HepG2 (cell line): ENCODE data around the gene ACAP2. TPM values are rescaled to one million over a fixed set of nuclear protein-coding genes. Genes with fewer than 3 reads are reported as not detected.

Experiments
- ATAC-seq: fragments of 200-7000 bp; cut with Tn5 transposase; 3 replicates; pipeline ENCODE4 v1.9.1; 2020; ENCODE audit warnings: mild to moderate bottlenecking, moderate library complexity
- BruUV-seq: library from RNA; stranded (reverse); fragments of 400-500 nt; replicated peaks from 2 replicates; lab custom pipeline; 2021; lab: Mats Ljungman, UMichigan
- CTCF ChIA-PET: fragments of 300-600 bp; formaldehyde crosslinking; extraction: SDS; loops from one replicate; lab custom pipeline; 2021; ENCODE audit warnings: low total read pairs, inconsistent platforms, low intra/inter-chr PET ratio; lab: Yijun Ruan, JAX
- POLR2A ChIA-PET: fragments of 350-600 bp; sonication (Branson Sonifier 250); formaldehyde crosslinking; loops from one replicate; lab custom pipeline; 2020; ENCODE audit warnings: antibody characterized with exemption, inconsistent platforms; lab: Yijun Ruan, JAX
- DNase-seq: peaks from one replicate; pipeline ENCODE4 v3.0.0-alpha.2; 2015; ENCODE audit warnings: low spot score
- FAIRE-seq: peaks from 3 replicates; lab custom pipeline; 2011; peaks lifted over from hg19 to GRCh38; lab: Jason Lieb, UNC
- H2AFZ ChIP-seq: one replicate; pipeline ENCODE4 v1.6.1; 2011; ENCODE audit warnings: low read length, inconsistent platforms
- H3K27ac ChIP-seq: fragments of 300-600 bp; 3 replicates; pipeline ENCODE4 v1.8.0; 2011; ENCODE audit warnings: mixed run types, mild to moderate bottlenecking, mixed read lengths, low read length, inconsistent platforms; ENCODE audit not compliant: insufficient read depth; ENCODE audit errors: extremely low read length
- H3K27me3 ChIP-seq, 2 experiments: fragments of 200-600 bp in 1 of 2; 2 replicates in 1 of 2; 3 replicates in 1 of 2; pipeline versions ENCODE4 v1.6.0 to v1.8.0; 2011; ENCODE audit warnings: low read length in 2 of 2, mild to moderate bottlenecking in 2 of 2, moderate library complexity in 2 of 2, inconsistent platforms in 1 of 2; ENCODE audit not compliant: insufficient read depth in 2 of 2, control insufficient read depth in 1 of 2
- H3K36me3 ChIP-seq, 2 experiments: fragments of 200-600 bp in 1 of 2; replicated peaks in 1 of 2; 2 replicates in 1 of 2; 3 replicates in 1 of 2; pipeline versions ENCODE4 v1.5.1 to v1.8.0; 2011; ENCODE audit warnings: low read length in 2 of 2, inconsistent platforms in 1 of 2; ENCODE audit not compliant: insufficient read depth in 2 of 2, control insufficient read depth in 1 of 2
- H3K4me1 ChIP-seq: 2 replicates; pipeline ENCODE4 v1.5.1; 2012; ENCODE audit warnings: low read length, inconsistent platforms; ENCODE audit not compliant: insufficient read depth
- H3K4me2 ChIP-seq: 2 replicates; pipeline ENCODE4 v1.6.0; 2011; ENCODE audit warnings: low read depth, low read length, inconsistent platforms
- H3K4me3 ChIP-seq, 3 experiments: fragments of 200-600 bp in 1 of 3; sonication (generic), shearing (Covaris generic) in 1 of 3; replicated peaks in 1 of 3; 2 replicates each; pipeline ENCODE4 v1.5.1; 2011 to 2016; ENCODE audit warnings: low read length in 3 of 3, inconsistent platforms in 2 of 3, low read depth in 2 of 3, mild to moderate bottlenecking in 2 of 3, control low read depth in 1 of 3, mixed read lengths in 1 of 3; ENCODE audit not compliant: insufficient read depth in 1 of 3
- H3K79me2 ChIP-seq: one replicate; pipeline ENCODE4 v1.6.1; 2011; ENCODE audit warnings: low read length, inconsistent platforms; ENCODE audit not compliant: insufficient read depth
- H3K9ac ChIP-seq: 2 replicates; pipeline ENCODE4 v1.6.0; 2011; ENCODE audit warnings: mild to moderate bottlenecking, low read depth, low read length, inconsistent platforms; ENCODE audit not compliant: insufficient read depth
- H3K9me3 ChIP-seq: 2 replicates; pipeline ENCODE4 v1.5.1; 2012; ENCODE audit warnings: mild to moderate bottlenecking, low read length
- H4K20me1 ChIP-seq: 2 replicates; pipeline ENCODE4 v1.6.0; 2011; ENCODE audit warnings: inconsistent platforms, mild to moderate bottlenecking, low read length, moderate library complexity; ENCODE audit not compliant: insufficient read depth
- EZH2 ChIP-seq: conservative IDR thresholded peaks from 2 replicates; pipeline ENCODE4 v1.6.1; 2012; ENCODE audit warnings: mild to moderate bottlenecking, low read depth, low read length, moderate library complexity
- ISX ChIP-seq: sonication (generic); formaldehyde crosslinking; conservative IDR thresholded peaks from 2 replicates; pipeline ENCODE4 v1.5.0; 2020; ENCODE audit warnings: missing genetic modification reagents
- MATR3 ChIP-seq: sonication (generic); formaldehyde crosslinking; IDR thresholded peaks from 2 replicates; pipeline ENCODE4 v1.4.0; 2020; ENCODE audit warnings: missing genetic modification reagents
- MTERF4 ChIP-seq: sonication (generic); formaldehyde crosslinking; IDR thresholded peaks from 2 replicates; pipeline ENCODE4 v1.8.0; 2023; ENCODE audit warnings: mild to moderate bottlenecking, missing genetic modification reagents
- NCOA1 ChIP-seq: sonication (generic); formaldehyde crosslinking; IDR thresholded peaks from 2 replicates; pipeline ENCODE4 v1.9.0; 2021; ENCODE audit warnings: missing genetic modification reagents
- RFX1 ChIP-seq: fragments of 450-650 bp; IDR thresholded peaks from 2 replicates; pipeline ENCODE4 v1.6.1; 2017
- XBP1 ChIP-seq: sonication (generic); formaldehyde crosslinking; IDR thresholded peaks from 2 replicates; pipeline ENCODE4 v1.5.0; 2020; ENCODE audit warnings: missing genetic modification reagents
- YEATS2 ChIP-seq: sonication (generic); formaldehyde crosslinking; IDR thresholded peaks from 2 replicates; pipeline ENCODE4 v1.4.0; 2020; ENCODE audit warnings: missing genetic modification reagents, borderline replicate concordance
- ZBED4 ChIP-seq: sonication (generic); formaldehyde crosslinking; IDR thresholded peaks from 2 replicates; pipeline ENCODE4 v1.4.0; 2020; ENCODE audit warnings: missing genetic modification reagents, borderline replicate concordance
- ZEB1 ChIP-seq: IDR thresholded peaks from 2 replicates; pipeline ENCODE4 v1.6.1; 2012; ENCODE audit warnings: mild to moderate bottlenecking, low read depth, inconsistent platforms; ENCODE audit not compliant: insufficient replicate concordance
- ZFP1 ChIP-seq: IDR thresholded peaks from 2 replicates; pipeline ENCODE4 v1.6.1; 2016
- ZNF10 ChIP-seq: sonication (generic); formaldehyde crosslinking; IDR thresholded peaks from 2 replicates; pipeline ENCODE4 v1.4.0; 2020; ENCODE audit warnings: mild to moderate bottlenecking, low read depth, missing genetic modification reagents, borderline replicate concordance
- ZNF343 ChIP-seq: sonication (generic); formaldehyde crosslinking; IDR thresholded peaks from 2 replicates; pipeline ENCODE4 v1.4.0; 2020; ENCODE audit warnings: mild to moderate bottlenecking, missing genetic modification reagents
- ZNF570 ChIP-seq: sonication (generic); formaldehyde crosslinking; IDR thresholded peaks from 2 replicates; pipeline ENCODE4 v1.4.0; 2020; ENCODE audit warnings: mild to moderate bottlenecking, missing genetic modification reagents, borderline replicate concordance
- ZNF709 ChIP-seq: sonication (generic); formaldehyde crosslinking; IDR thresholded peaks from 2 replicates; pipeline ENCODE4 v1.5.0; 2020; ENCODE audit warnings: mild to moderate bottlenecking, missing genetic modification reagents
- ZSCAN9 ChIP-seq: IDR thresholded peaks from 2 replicates; pipeline ENCODE4 v1.6.1; 2016; ENCODE audit warnings: borderline replicate concordance
- WGBS: methylation state at CpG from one replicate; pipeline ENCODE4 v1.1.6; 2017; ENCODE audit warnings: low lambda C conversion rate; 5-methylcytosine and 5-hydroxymethylcytosine counted together
- in situ Hi-C: cut with HindIII; loops from 2 replicates; pipeline ENCODE4 v1.10.0; 2017; ENCODE audit warnings: low pct_unique_long_range_greater_than_20kb; ENCODE audit not compliant: extremely low pct_ligation_motif_present
- intact Hi-C: fragments of 100-400 bp; cut with micrococcal nuclease; formaldehyde crosslinking; loops from one replicate; pipeline ENCODE4 v1.10.0; 2022; ENCODE audit not compliant: unreplicated experiment
- polyA plus RNA-seq, 8 experiments: library from polyadenylated mRNA; depleted of rRNA in 3 of 8; stranded (reverse) in 7 of 8; unstranded in 1 of 8; fragments of >200 nt; fragmentation: Illumina TruSeq in 4 of 8; extraction: Trizol in 4 of 8; gene quantifications; 2 replicates each; pipeline versions ENCODE4 v1.2.1 to v1.2.3, GENCODE V29; 2011 to 2016; ENCODE audit warnings: low read depth in 4 of 8, missing spikeins in 1 of 8, mixed read lengths in 1 of 8; ENCODE audit not compliant: insufficient read depth in 1 of 8
- total RNA-seq, 5 experiments: library from RNA; depleted of rRNA; stranded (reverse); fragments of >200 nt; fragmentation: Illumina TruSeq; extraction: Trizol; gene quantifications; 2 replicates each; pipeline ENCODE4 v1.2.3, GENCODE V29; 2016; ENCODE audit warnings: low read depth in 1 of 5

Gene ACAP2
- total and polyA plus RNA-seq, 2 of the 13 experiments (the other 11 are each of a cell fraction or from before 2014, with no cell fraction given) = 7.3 to 23.9 TPM

- no peak for TF ChIP-seq ZNF570 (CRISPR knock-in tag)
- TF ChIP-seq NCOA1 (CRISPR knock-in tag) = no peak
- TF ChIP-seq MATR3 (CRISPR knock-in tag) = no peak
These were observed 179.5 kb downstream of the ACAP2 start (continued) for GRCh38 chr3:195263193-195263924.

GRCh38 chr3:195261925-195262324, 180.9 kb downstream of the ACAP2 start:
- intact Hi-C loops = loop anchor here (2.0 kb wide), 2 partner anchors 579 to 589 kb away; partner anchors contain the start of gene LSG1
- WGBS = 93% methylated on average over 2 of the region's 2 CpGs
- BruUV-seq = no TSS peak

More at GRCh38 chr3:195261925-195262324, 180.9 kb downstream of the ACAP2 start:
- no peak overlapping the region for H3K4me2 ChIP-seq
- peaks cover 6 to 20% of the 10 kb centered on the region in 2 experiments; a peak in 4 of 5 replicates for H3K36me3 ChIP-seq
- peaks cover 35% of the 10 kb centered on the region for H3K79me2 ChIP-seq
- no peak overlapping the region for H2AFZ ChIP-seq
- TF ChIP-seq ISX (CRISPR knock-in tag) (no peak), MTERF4 (CRISPR knock-in tag) (no peak), ZFP1 (CRISPR knock-in tag) (no peak), ZSCAN9 (CRISPR knock-in tag) (no peak), RFX1 (no peak), ZBED4 (CRISPR knock-in tag) (no peak), ZNF709 (CRISPR knock-in tag) (no peak), YEATS2 (CRISPR knock-in tag) (no peak), XBP1 (no peak), ZEB1 (no peak), EZH2 (no peak), ZNF343 (no peak), ZNF10 (CRISPR knock-in tag) (no peak)
- no peak for ATAC-seq
- peaks cover 38% of the 10 kb centered on the region for H3K4me1 ChIP-seq
- in situ Hi-C loops = no loop called here
- no peaks in the 10 kb centered on the region for H4K20me1 ChIP-seq
- no peaks in the 10 kb centered on the region for H3K27me3 ChIP-seq
- H3K9me3 ChIP-seq = no peaks in the 10 kb centered on the region
- ChIA-PET POLR2A (no interaction called here), CTCF (no interaction called here)
- H3K9ac ChIP-seq = no peak overlapping the region
- no peak overlapping the region for H3K27ac ChIP-seq
- FAIRE-seq = no peak
- no peak overlapping the region for H3K4me3 ChIP-seq
- no peak for DNase-seq
